K562 (cell line): ENCODE data around the gene PAF1. TPM values are rescaled to one million over a fixed set of nuclear protein-coding genes. Genes with fewer than 3 reads are reported as not detected.

Experiments used
- ATAC-seq: fragments of 200-7000 bp; cut with Tn5 transposase; 3 replicates; pipeline ENCODE4 v1.9.1; 2020; ENCODE audit warnings: moderate library complexity
- BruUV-seq: library from RNA; stranded (reverse); fragments of 400-500 nt; replicated peaks from 2 replicates; lab custom pipeline; 2021; lab: Mats Ljungman, UMichigan
- CTCF ChIA-PET: fragments of 300-600 bp; formaldehyde crosslinking; extraction: SDS; loops from one replicate; lab custom pipeline; 2021; ENCODE audit warnings: low intra/inter-chr PET ratio; lab: Yijun Ruan, JAX
- POLR2A ChIA-PET: fragments of 300-600, 350-650 bp; sonication (Branson Sonifier 250); formaldehyde crosslinking; extraction: SDS; loops from one replicate; lab custom pipeline; 2021; ENCODE audit warnings: antibody characterized with exemption, inconsistent platforms; lab: Yijun Ruan, JAX
- DNase-seq, 4 experiments: peaks; one replicate each; pipeline versions ENCODE4 v3.0.0 to v3.0.0-alpha.2; 2011 to 2018; ENCODE audit warnings: low spot score in 3 of 4, mixed read lengths in 3 of 4; ENCODE audit errors: extremely low read depth in 1 of 4
- FAIRE-seq: peaks from 2 replicates; lab custom pipeline; 2011; peaks lifted over from hg19 to GRCh38; lab: Jason Lieb, UNC
- H2AFZ ChIP-seq: 2 replicates; pipeline ENCODE4 v1.6.0; 2011; ENCODE audit warnings: low read depth, low read length, control low read depth, inconsistent platforms
- H3K27ac ChIP-seq: fragments of 200-600 bp; 3 replicates; pipeline ENCODE4 v1.8.0; 2011; ENCODE audit warnings: low read depth, mild to moderate bottlenecking, control low read depth, inconsistent platforms, low read length, moderate library complexity, mixed read lengths; ENCODE audit errors: extremely low read depth
- H3K27me3 ChIP-seq, 2 experiments: fragments of 300-600 bp in 1 of 2; 2 replicates in 1 of 2; 3 replicates in 1 of 2; pipeline versions ENCODE4 v1.6.0 to v1.8.0; 2011; ENCODE audit warnings: inconsistent platforms in 2 of 2, low read length in 2 of 2, mild to moderate bottlenecking in 1 of 2, mixed read lengths in 1 of 2, moderate library complexity in 1 of 2; ENCODE audit not compliant: control insufficient read depth in 2 of 2, insufficient read depth in 2 of 2
- H3K36me3 ChIP-seq: fragments of 300-600 bp; 3 replicates; pipeline ENCODE4 v1.8.0; 2011; ENCODE audit warnings: mild to moderate bottlenecking, low read length, inconsistent platforms; ENCODE audit not compliant: control insufficient read depth, insufficient read depth
- H3K4me1 ChIP-seq, 2 experiments: fragments of 200-600 bp in 1 of 2; replicated peaks in 1 of 2; 2 replicates in 1 of 2; 3 replicates in 1 of 2; pipeline versions ENCODE4 v1.5.1 to v1.8.0; 2011; ENCODE audit warnings: inconsistent platforms in 2 of 2, low read length in 2 of 2, mild to moderate bottlenecking in 1 of 2, mixed read lengths in 1 of 2, moderate library complexity in 1 of 2; ENCODE audit not compliant: control insufficient read depth in 2 of 2, insufficient read depth in 2 of 2
- H3K4me2 ChIP-seq: 2 replicates; pipeline ENCODE4 v1.6.1; 2011; ENCODE audit warnings: low read length, control low read depth, inconsistent platforms, mixed read lengths; ENCODE audit not compliant: insufficient read depth
- H3K4me3 ChIP-seq: fragments of 200-600 bp; sonication (generic), shearing (Covaris generic); 2 replicates; pipeline ENCODE4 v1.5.1; 2016; ENCODE audit warnings: control low read depth, inconsistent platforms
- H3K79me2 ChIP-seq: fragments of 200-600 bp; 3 replicates; pipeline ENCODE4 v1.8.0; 2011; ENCODE audit warnings: low read length, inconsistent platforms; ENCODE audit not compliant: control insufficient read depth, insufficient read depth
- H3K9ac ChIP-seq, 2 experiments: 2 replicates each; pipeline versions ENCODE4 v1.6.0 to v1.6.1; 2011; ENCODE audit warnings: low read depth in 2 of 2, low read length in 2 of 2, control low read depth in 1 of 2, inconsistent platforms in 1 of 2, mild to moderate bottlenecking in 1 of 2, mixed read lengths in 1 of 2; ENCODE audit not compliant: insufficient read depth in 1 of 2
- H3K9me1 ChIP-seq: one replicate; pipeline ENCODE4 v1.6.0; 2011; ENCODE audit warnings: inconsistent platforms, mild to moderate bottlenecking, low read length, moderate library complexity; ENCODE audit not compliant: control insufficient read depth, insufficient read depth
- H3K9me3 ChIP-seq: replicated peaks from 2 replicates; pipeline ENCODE4 v1.5.1; 2011; ENCODE audit warnings: low read depth, low read length, inconsistent platforms; ENCODE audit not compliant: control insufficient read depth, insufficient read depth
- H4K20me1 ChIP-seq: replicated peaks from 2 replicates; pipeline ENCODE4 v1.6.1; 2011; ENCODE audit warnings: low read length, inconsistent platforms, mixed read lengths; ENCODE audit not compliant: control insufficient read depth, insufficient read depth
- POLR2A ChIP-seq: fragments of 450-650 bp; conservative IDR thresholded peaks from 2 replicates; pipeline ENCODE4 v1.6.1; 2016
- WGBS: fragments of 100-300 bp; shearing (Covaris generic); methylation state at CpG from one replicate; pipeline ENCODE4 v1.1.6; 2016; ENCODE audit warnings: low coverage, mixed read lengths; ENCODE audit not compliant: insufficient coverage; ENCODE audit errors: missing lambda C conversion rate; 5-methylcytosine and 5-hydroxymethylcytosine counted together
- in situ Hi-C: fragments of 300-500 bp; cut with MboI; formaldehyde crosslinking; loops from 4 replicates; pipeline ENCODE4 v1.15.0; 2018; ENCODE audit warnings: inconsistent platforms, mixed read lengths
- intact Hi-C: fragments of 100-400 bp; cut with micrococcal nuclease; formaldehyde crosslinking; loops from 2 replicates; pipeline ENCODE4 v1.14.2; 2022
- polyA plus RNA-seq, 8 experiments: library from polyadenylated mRNA; depleted of rRNA in 4 of 8; stranded (reverse) in 5 of 8; unstranded in 3 of 8; fragments of >200 nt; fragmentation: Nextera tagmentation in 2 of 8; fragmentation: Illumina TruSeq in 1 of 8; extraction: Ambion mirVana in 2 of 8; extraction: Trizol in 1 of 8; gene quantifications; 2 replicates each; pipeline versions ENCODE4 v1.2.1 to v1.2.3, GENCODE V29; 2011 to 2014; ENCODE audit warnings: inconsistent platforms in 1 of 8, missing spikeins in 1 of 8
- total RNA-seq, 7 experiments: library from RNA; depleted of rRNA in 6 of 7; stranded (reverse); fragments of >200 nt in 6 of 7; fragmentation: Illumina TruSeq in 2 of 7; extraction: Trizol in 2 of 7; gene quantifications; 2 replicates each; pipeline versions ENCODE4 v1.2.1 to v1.2.3, GENCODE V29; 2011 to 2021; ENCODE audit warnings: low replicate concordance in 1 of 7
- TF ChIP-seq, protein P1 (sequence below): sonication (generic); formaldehyde crosslinking; IDR thresholded peaks from 2 replicates; pipeline ENCODE4 v1.8.0; 2022; ENCODE audit warnings: missing genetic modification reagents, mild to moderate bottlenecking, moderate library complexity, borderline replicate concordance

PAF1 gene
- total and polyA plus RNA-seq, 9 of the 15 experiments (the other 6 are each of a cell fraction or from before 2014, with no cell fraction given), result 1.5 to 45.0 (median 33.8) TPM

DNA sequence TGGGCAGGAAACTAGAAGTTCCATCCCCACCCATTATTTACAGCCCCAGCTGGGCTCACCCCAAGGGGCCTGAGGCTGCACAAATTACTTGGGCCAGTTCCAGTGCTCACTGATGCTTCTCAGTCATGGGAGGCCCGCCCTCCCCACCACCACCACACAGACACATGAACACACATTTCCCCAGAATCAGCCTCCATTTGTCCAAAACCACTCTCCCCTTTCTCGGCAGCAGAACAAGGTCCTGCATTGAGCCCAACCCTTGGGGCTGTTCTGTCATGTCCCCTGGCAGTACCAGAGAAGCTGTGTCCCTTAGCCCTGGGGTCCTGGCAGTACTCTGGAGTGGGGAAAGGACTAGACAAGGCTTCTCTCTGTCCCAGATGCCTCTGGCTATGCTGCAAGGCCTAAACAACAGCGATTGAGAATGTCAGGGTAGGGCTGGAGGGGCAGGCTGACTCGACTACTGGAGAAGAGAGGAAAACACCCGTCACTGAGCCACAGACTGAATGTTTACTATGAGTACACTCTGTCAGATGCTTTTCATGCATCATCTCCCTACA lies 26.9 kb downstream of the PAF1 start:
- Histone ChIP-seq H3K9me1 (no peaks in the 10 kb centered on the region), H3K4me1 (no peaks in the 10 kb centered on the region), H3K9ac (peak overlapping the region in 1 of 2 experiments; percentile 23; a peak in 1 of 4 replicates), H3K27ac (no peak overlapping the region), H3K4me2 (no peak overlapping the region), H3K79me2 (peaks cover 9% of the 10 kb centered on the region; the same call in 1 of the 3 replicates), H3K4me3 (no peak overlapping the region), H3K27me3 (no peaks in the 10 kb centered on the region), H4K20me1 (no peaks in the 10 kb centered on the region), H3K36me3 (peaks cover 84% of the 10 kb centered on the region), H3K9me3 (no peaks in the 10 kb centered on the region), H2AFZ (no peak overlapping the region)
- POLR2A ChIA-PET, result interaction anchor here (0.8 to 2.3 kb wide), 2 partner anchors 9 to 15 kb away, joined by 3 to 10 read pairs; no protein-coding TSS in a partner anchor
- WGBS, result 92% methylated on average over 5 of the region's 5 CpGs
- BruUV-seq, result no TSS peak
- FAIRE-seq (no peak), DNase-seq (no peak), ATAC-seq (no peak)
- TF ChIP-seq, protein P1, sequence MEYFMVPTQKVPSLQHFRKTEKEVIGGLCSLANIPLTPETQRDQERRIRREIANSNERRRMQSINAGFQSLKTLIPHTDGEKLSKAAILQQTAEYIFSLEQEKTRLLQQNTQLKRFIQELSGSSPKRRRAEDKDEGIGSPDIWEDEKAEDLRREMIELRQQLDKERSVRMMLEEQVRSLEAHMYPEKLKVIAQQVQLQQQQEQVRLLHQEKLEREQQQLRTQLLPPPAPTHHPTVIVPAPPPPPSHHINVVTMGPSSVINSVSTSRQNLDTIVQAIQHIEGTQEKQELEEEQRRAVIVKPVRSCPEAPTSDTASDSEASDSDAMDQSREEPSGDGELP (CRISPR knock-in tag), result no peak
- 0 out of 2 replicates have a peak, but pooled peaks have one; percentile 17 for TF ChIP-seq POLR2A
- intact Hi-C loops, result no loop called here
- CTCF ChIA-PET, result no interaction called here
- in situ Hi-C loops, result no loop called here
